NCI-H526 (cell line): ENCODE results near the gene SCGB1A1.

Source experiments
- DNase-seq, 2 experiments: peaks; one replicate each; lab custom pipeline; 2025; lab: John Stamatoyannopoulos, UW

Gene SCGB1A1

DNA sequence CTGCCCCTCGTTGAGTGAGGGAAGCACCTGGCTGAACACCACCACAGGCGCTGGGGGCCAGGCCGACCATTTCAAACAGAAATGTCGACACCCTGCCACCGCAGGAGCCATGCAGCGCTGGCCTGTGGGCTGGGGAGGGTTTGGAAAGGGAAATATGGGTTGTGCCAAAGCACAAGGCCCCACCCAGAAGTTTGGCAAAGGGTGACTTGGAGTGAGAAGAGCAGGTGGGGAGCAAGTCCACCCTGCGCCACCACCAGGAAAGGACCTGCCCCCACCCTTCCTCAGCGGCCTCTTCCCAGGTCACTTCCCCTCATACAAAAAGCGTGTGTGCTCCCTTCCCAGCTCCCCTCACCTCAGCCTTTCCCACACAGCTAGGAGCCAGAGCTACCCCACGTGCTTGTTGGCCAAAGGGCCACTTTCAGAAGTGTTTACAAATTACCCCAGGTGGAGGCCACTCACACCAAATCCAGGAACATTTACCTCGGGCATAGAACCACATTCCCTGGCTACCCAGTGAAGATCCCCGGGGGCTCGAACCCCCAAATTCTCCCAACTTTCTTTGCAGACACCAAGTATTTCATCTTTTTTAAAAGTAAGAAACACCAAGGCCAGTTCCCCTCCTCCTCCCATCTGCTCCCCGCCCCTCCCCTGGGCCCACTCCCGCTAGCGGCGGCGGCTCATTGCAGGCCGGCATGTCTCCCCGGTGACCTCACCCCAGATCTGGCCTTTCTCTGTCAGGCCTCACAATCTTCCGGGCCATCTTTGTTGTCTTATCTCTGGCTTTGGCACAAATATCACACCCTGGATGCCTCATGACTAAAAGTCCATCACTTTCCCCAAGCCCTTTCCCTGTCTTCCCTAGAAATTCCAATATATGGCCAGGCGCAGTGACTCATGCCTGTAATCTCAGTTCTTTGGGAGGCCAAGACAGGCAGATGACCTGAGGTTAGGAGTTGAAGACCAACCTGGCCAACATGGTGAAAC lies 20.5 kb upstream of the SCGB1A1 start:
- no peak for DNase-seq

DNA sequence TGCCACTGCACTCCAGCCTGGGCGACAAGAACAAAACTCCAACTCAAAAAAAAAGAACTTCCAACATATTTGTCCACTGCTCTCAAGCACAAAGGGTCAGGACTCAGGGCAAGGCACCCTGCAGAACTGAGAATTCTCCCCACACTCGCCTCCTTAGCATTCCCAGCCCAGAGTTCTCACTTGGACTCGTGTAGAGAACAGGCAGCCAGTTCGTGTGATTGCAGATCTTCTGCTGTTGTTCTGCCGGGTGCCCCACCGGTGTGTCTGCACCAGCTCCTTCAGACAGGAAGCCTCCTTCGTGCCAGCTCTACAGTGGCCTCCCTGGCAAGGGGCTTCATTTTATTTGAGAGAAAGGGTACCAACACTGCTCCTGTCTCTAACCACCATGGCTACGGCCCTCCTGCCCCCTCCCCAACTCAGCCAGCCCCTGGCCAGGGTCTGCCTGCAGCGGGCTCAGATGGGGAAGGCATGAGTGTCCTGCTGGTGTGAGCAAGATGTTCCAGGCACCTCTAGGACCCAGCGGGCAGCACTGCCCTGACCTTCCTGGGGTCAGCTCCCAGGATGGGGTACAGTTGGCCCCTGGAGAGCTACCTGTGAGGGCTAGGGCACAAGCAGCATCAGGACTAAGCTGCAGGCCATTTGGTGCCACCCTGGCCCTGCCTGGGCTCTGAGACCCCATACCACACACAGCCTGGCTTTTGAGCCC lies 19.5 kb upstream of the SCGB1A1 start:
- no peak for DNase-seq

DNA sequence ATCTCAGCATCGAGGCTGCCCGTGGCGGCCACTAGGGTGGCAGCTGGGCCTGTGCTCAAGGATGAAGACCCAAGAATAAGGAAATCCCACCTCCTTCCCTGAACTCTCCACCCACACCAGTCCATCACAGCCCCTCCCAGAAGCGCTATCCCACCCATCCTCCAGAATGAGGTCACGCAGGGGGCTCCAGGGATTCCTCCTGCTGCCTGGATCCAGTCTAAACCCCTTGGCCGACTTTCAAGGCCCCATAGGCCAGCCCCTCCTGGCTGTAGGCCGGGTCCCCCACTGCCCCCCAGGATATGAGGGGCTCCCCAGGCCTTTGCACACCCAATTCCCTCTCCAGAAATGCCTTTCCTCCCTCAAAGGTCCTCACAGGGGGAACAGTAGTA lies 19.0 kb upstream of the SCGB1A1 start:
- no peak for DNase-seq

DNA sequence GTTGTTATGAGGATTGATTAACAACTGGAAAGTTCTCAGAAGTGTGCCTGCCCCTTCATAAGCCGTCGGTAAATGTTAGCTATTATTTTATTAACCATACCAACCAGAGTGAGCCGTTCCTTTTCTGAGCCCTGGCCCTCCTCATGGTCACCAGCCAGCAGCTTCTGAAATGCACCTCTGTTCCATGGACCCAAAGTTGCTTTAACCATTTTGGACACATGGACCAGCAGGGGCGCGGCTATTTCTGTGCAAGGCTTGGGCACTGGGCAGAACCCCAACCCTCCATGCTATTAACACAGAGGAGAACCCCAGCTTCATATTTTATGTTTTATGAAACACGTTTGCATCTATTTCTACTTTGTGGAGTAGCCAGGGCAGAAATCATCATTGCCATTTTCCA lies 18.6 kb upstream of the SCGB1A1 start:
- DNase-seq = no peak

DNA sequence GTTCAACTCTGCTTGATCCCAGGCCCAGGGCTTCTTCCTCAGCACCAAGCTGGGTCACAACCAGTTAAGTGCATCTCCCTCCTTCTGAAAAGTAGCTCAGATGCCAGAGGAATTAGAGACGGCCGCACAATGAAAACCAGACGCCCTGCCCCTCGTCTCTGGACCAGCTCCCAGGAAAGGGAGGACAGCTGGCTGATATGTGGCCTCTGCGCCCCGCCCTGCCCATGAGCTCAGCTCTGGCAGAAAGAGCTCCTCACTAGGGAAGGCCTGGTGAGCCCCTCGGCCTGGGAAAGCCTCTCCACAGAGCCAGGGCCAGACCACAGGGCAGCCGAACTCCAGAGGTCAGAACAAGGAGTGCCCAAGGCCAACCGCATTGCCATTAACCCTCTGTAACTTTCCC lies 18.1 kb upstream of the SCGB1A1 start:
- DNase-seq = no peak

DNA sequence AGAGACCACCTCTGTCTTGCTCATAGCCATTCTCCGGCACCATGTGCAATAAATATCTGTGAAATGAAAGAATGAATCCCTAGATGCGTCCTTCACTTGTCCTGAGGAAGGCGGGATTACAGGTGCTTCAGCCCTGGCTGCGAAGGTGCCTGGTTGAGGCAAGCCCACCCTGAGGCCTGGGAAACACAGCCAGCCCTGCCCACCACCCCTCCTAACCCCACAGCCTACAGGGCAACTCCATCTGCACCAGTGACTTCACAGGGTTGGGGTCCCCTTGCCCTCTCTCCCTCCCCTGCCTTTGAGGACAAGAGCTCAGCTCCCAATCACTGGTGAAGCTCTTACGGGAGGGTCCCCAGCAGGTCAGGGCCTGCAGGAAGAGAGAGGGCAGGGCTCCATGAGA lies 17.5 kb upstream of the SCGB1A1 start:
- no peak for DNase-seq

DNA sequence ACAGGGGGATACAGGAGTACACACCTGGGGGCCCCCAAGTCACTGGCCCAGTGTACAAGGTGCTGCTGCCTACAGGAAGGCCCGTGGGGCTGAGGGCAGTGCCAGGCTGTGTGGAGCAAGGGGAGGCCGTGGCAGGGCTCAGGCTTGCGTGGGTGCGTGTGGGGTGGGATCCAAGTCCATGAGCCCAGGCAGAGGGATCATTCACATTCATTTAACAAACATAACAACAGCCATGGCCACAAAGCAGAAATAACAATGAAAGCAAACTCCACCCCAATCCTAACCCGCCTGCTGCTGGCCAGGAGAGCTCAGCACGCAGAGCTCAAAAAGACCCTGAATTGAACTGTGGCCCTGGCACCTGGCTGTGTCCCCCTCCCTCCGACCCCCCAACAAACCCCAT lies 17.0 kb upstream of the SCGB1A1 start:
- no peak for DNase-seq

DNA sequence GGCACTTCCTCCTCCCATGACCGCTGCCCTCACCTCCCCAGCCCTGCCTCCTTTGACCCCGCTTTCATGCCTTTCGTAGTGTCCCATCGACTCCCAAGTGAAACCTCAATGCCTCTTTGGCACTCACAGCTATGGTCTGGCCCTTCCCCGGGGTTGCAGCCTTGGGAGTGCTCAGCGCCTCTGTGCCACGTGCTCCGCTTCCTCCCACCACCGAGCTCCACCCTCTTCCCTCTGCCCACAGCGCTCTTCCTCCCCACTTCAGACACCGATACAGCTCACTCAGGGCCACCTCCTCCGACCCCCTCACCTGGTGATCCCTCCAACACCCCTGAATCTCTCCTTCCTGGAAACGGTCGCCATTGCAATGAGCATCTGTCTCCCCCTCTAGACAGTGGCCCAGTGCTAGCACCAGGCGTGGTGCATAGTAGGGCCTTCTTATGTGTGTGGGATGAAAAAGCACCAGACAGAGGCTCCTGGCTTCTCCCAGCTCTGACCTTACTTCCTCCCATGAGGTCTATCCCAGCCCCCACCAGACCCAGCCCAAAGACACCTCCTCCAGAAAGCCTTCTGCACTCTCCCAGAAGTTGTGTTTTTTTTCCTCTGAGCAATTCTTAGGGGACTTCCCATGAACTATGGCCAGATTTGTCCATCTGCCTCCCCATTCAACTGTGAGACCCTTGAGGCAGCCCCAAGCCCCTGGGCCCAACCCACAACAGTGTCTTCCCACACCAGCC lies 16.4 kb upstream of the SCGB1A1 start:
- DNase-seq = no peak

DNA sequence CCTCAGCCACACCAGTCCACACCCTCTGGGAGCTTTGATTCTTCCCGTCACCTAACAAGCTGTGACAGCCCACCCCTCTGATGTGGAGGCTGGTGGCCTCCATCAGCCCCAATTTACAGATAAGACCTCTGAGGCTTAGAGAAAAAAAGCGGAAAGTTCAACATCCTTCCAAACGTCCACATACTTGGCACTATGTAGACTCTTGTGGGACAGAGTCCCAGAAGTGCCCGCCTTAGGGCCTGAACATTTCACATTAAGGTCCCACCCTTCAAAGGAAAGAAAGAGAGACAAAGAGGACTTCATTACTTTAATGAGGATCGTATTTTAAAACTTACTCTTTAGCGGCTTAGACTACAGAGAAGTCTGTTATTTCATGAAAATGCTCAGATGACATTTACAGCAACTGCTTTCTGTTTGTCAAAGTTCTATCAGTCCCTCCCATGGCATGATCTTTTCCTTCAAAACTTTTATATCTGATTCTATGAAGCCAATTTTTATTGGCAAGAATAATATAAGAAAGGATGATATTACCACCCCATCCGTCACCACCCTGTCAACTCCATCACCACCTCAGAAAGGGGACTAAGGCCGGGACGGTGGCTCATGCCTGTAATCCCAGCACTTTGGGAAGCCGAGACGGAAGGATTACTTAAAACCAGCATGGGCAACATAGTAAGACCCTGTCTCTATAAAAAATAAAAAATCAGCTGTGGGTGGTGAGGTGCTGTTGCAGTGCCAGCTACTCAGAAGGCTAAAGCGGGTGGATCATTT lies 15.7 kb upstream of the SCGB1A1 start:
- DNase-seq = no peak

DNA sequence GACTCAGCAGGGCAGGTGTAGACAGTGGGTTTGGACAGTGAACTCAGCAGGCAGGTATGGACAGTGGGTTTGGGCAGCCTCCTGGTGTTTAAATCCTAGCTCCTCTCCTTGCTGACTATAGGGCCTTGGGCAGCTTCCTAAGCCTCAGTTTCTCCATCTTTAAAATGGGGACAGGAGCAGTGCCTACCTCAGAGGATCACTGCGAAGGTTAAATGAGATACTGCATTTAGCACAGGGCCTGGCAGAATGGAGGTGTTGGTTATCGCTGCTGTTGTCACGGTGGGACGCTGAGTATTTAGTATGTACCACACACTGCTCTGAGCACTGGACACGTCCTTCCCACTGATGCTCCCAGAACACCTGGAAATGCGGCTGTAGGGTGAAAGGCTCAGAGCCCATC lies 14.4 kb upstream of the SCGB1A1 start:
- no peak for DNase-seq

DNA sequence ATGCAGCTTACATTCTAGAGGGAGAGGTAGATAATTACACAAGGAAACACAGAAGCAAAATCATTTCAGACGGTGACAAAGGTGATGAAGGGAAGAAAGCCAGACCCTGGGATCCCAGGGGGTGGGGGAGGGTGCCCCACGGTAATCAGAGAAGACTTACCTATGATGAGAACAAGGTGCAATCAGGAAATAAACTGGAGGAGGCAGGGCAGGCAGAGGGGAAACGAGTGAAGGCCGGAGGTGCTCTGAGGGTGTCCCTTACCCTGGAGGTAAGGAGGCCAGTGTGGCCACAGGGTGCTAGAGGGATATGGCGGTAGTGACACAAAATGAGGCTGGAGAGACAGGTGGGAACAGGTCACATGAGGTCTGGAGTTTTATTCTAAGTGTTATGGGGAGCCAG lies 13.9 kb upstream of the SCGB1A1 start:
- DNase-seq = no peak

DNA sequence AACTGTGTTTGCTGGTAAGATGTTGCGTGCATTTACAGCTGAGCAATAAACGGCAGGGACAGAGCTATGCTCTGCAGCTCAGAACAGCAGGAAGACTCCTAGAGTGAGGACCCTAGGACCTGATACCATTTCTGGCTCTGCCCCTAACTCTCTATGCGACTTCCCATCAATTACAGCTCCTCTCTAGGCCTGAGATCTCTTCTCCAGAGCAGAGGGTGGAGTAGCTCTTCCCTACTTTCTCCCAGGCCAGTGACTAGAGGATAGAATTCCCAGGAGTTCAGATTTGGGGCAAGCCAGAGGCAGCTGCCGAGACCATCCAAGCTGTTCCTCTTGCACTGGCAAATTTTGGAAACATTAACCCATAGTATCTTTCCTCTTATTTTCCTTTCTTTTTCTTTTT lies 12.8 kb upstream of the SCGB1A1 start:
- no peak for DNase-seq

DNA sequence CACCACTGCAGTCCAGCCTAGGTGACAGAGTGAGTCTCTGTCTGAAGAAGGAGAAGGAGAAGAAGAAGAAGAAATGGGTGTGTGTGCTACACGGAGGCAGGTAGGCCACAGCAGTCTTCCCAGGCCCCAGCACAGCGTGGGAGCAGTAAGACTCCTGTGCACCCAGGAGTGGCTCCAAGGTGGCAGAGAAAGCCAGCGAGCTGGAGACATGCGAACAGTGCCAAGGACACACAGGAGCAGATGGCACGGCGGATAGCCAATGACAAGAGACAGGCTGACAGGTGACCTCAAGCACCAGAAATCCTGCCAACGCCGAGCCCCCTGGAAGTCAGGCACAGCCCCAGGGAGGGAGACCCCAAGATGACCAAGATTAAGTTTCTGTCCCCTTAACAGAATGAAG lies 9.0 kb upstream of the SCGB1A1 start:
- no peak for DNase-seq

DNA sequence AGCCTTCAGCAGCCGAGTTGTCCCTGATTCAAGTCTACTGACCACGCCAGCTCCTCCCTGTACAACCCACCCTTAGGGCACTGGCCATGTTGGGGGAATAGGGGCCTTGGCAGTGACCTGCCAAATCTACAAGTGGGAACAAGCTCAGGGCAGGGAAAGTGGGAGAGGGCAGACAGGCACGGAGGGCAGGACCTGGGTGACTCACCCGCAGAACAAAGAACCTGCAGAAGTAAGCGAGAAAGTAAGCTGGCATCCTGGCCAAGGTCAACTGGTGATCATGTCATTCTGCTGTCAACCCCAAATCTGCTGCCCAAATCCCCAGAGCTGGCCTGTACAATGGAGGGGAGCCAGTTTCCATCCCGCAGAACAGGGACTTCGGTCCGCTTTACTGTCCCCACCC lies 7.9 kb upstream of the SCGB1A1 start:
- no peak for DNase-seq

DNA sequence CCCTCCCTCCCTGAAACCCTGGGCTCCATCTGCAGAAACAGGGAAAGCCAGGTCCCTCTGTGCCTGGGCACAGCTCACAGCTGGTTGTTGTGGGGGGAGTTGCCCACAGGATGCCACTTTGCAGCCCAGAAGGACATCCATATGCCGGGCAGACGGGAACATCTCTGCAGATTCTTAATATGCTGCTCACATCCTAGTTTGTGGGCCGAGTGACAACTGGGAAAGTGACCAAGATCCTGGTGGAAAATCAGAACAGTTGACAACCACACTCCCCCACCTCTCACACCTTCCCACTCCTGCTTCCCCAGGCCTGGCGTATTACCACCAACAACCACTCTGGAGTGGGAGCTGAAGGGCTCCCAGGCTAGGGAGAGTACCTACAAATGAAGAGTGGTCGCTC lies 7.3 kb upstream of the SCGB1A1 start:
- DNase-seq = no peak

DNA sequence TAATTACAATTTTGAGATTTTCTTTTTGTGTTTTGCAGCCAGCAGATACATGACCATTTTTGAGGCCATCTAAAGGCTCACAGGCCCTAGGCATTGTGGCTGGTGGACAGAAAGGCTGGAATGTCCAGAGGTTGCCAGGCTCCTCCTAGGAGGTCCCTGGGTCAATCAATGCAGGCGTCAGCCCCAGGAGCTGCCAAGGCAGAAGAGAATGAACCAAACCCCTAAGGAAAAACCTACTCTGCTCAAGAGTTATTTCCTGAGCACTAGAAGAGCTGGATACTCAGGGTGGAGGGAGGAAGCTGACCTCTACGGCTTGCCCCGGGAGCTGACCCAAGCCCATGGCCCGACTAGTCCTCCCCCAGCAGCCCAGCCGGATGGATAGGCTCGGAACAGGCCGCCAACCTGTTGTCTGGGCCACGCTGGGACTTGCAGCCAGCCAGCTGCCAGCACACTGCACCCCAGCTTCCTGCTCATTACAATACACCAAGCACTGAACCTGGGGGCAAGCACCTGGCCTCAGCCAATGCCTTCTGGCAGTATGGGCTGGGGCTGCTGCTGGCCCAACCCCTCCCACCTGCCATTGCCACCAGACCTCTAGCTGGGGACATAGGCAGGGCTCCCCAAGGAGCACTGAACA lies 5.7 kb upstream of the SCGB1A1 start:
- DNase-seq = no peak

DNA sequence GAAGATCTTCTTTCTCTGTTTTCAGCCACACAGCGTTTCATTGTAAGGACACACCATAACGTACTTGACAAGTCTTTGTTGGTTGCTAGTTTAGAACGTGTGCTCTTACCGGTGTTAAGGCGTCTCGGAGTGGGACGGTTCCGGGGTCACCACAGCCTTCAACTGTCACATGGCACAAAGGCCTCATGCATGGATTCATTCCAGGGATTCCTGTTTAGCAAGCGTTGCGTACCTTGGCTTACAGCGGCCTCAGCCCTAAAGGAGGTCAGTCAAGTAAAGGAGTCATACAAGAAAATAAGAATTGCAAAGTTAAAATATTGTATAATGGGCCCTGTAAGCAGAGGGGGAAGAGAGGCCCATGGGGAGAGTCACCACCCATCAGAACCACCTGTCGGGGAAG lies 2.2 kb upstream of the SCGB1A1 start:
- DNase-seq = no peak

DNA sequence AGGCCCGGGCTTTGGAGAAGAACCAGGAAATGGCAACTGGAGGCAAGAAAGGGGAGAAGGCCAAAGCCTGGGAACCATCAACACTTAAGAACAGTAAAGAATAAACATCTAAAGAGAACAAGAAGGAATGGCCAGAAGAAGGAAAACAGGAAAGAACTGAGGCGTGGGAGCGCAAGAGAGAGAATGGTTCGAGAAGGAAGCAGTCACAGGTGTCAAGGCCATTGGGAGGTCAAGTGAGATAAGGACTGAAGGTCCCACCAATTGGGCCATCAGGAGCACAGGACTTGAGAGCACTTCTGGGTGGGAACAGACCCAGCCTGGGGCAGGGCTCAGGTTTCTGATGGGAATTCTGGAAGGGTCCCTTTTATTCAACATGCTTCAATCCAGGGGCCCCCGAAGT lies 697 bp upstream of the SCGB1A1 start:
- DNase-seq = no peak

DNA sequence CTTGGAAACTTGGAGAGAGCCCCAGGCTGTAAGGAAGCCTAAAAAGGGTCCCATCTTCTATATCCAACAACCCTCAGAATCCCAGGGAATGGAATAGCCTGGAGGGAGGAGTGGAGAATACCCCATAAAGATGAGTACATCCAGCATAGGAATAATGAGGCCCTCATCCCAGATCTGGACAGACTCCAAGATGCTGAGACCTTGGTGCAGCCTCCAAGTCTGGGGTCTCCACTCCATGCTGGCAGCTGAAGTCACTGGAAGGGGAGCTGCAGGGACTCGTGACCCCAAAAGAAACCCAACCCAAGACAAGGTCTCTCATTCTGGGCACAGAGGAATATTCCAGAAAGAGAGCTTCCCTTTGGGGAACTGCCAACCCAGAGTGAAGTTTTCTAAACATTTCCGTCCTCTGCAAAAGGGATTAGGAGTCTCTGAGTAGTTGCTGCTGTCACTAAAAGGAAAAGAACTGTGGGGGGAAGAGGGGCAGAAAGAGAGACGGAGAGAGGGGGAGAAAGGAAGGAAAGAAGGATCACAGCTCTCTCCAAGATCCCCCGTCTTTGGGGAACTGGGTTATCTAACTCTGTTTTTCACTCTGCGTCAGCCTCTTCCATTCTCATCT lies 589 bp downstream of the SCGB1A1 start:
- DNase-seq = no peak

DNA sequence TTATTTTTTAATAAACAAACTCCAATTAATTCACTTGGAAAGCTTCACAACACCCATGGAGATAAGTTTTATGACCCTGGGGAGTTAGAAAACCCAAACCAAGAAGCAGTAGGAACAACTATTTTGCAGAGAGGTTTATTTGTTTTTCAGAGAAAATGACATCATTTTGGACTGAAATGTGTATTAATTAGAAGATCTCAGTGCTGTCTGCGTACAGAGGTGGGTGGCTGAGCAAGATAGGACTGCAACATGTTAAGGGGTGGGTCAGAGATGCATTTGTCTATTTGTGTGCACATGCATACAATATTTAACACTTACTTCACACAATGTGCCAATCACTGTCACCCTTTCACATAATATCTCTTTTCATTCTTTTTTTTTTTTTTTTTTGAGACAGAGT lies 1.1 kb downstream of the SCGB1A1 start:
- DNase-seq = no peak

DNA sequence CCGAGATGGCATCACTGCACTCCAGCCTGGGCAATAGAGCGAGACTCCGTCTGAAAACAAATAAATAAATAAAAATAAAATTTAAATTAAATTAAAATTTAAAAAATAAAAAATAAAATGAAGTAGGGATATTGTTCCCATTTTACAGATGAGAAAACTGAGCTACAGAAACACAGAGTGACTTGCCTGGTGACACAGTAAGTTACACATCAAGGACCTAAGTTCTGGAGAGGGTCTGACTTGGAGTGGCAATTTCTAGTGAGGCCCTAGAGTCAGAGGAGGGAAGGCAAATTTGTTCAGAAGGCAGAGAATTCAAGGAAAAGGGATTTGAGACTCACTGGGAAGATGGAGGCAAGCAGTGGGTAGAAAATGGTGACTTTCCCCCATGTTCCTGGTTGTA lies 2.0 kb downstream of the SCGB1A1 start:
- no peak for DNase-seq
